ENCODE measurements around the gene OTOS.
A peak's percentile ranks its signal among the peaks of the same experiment; 100 is the strongest.

Gene OTOS

DNA sequence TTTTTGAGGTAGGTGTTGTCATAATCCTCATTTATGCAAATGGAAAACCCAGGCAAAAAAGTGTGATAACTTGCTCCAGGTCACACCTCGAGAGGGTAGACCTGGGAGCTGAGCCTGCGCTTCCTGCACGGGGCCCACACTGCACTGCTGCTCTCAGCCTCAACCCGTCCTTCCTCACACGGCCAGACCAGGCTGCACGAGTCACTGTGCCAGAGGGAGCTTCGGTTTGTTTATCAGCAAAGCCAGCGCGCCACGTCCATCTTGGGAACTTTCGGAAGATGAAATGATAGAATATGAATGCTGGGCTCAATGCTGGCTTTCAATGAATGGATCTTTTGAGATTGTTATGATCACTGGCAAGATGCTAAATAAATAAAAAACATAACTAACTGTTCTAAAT lies 18.8 kb downstream of the OTOS start:
- DNase-seq (ENCODE audit: low spot score): no peak

DNA sequence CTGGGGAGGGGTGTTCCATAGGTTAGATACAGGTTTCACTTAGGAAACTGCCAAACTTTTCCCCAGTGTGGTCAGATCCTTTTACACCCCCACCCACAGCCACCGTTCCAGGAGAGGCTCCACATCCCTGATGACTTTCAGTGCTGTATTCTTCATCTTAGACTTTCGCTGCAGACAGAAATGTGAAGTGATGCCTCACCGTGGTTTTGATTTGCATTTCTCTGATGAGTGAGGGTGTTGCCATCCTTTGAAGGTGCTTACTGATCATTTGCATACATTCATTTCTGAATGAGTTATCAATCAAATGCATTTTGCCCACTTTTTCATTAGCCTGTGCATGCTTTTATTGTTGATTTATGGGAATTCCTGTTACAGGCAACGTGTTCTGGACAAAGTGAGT lies 19.3 kb downstream of the OTOS start:
- no peak for DNase-seq (ENCODE audit: low spot score)

DNA sequence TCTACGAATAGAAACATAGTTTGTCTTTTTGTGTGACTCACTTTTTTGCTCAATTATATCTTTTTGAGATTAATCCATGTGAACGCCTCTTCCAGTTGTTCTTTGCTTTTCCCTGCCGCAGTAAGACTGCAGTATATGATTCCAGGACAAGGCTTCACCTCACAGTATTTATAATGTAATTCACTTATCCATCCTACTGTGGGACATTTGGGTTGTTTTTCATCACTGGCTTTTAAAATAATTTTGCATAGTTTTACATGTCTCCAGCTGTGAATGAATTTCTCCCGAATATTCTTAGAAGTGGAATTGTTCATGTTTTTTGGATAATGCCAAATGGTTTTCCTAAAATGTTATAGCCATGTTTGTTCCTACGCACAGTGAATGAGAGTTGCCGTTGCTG lies 26.2 kb downstream of the OTOS start:
- no peak for DNase-seq (ENCODE audit: low spot score)

DNA sequence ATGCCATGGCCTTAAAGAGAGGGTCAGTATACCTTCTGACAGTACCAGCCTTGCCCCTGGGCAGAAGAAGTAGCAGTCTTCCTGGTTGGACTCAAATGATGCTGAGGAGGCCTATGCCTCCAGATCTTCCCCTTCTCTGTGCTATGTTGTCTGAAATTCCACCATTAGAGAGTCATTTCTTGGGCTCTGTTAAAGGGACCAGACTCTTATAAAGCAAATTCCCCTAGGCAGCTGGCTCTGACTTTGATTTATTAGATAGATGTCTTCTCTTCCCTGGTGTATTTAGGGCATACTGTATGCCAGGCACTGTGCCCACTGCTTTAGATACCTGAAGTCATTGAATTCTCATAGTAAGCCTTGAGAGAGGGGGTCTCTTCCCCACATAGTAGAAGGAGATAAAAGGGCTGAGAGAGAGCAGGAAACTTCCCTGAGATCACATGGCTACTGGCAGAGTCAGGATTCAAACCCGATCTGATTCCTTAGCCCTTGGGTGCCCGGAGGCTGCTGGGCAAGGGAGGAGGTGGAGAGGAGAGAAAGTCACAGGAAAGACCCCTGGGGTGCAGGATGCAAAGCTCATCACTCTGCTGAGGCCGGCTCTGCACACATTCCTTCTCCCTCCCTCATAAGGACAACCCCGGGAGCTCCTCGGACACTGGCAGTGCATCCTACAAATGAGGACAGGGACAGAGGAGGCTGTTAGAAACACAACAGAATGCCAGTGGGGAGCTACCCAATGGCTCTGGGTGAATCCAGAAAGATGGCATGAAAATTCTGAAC lies 27.4 kb downstream of the OTOS start:
- DNase-seq (ENCODE audit: low spot score): no peak

DNA sequence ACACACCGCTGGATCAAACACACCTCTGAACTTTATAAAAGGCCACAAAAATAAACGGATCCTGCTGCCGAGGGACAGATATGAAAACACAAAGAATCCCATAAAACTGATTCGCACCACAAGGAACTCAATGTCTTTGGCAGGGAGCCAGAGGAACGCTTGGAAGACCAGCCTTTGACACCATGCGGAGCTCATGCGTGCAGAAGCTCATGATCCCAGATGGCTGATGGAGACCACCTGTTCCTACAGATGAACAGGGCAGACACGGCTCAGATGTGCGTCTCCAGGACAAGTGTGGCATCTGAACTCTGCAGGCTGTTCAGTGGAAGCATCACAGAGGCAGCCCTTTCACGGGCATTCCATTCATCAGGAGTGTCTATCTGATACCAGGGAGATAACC lies 29.2 kb downstream of the OTOS start:
- DNase-seq (ENCODE audit: low spot score): peak; percentile 28

DNA sequence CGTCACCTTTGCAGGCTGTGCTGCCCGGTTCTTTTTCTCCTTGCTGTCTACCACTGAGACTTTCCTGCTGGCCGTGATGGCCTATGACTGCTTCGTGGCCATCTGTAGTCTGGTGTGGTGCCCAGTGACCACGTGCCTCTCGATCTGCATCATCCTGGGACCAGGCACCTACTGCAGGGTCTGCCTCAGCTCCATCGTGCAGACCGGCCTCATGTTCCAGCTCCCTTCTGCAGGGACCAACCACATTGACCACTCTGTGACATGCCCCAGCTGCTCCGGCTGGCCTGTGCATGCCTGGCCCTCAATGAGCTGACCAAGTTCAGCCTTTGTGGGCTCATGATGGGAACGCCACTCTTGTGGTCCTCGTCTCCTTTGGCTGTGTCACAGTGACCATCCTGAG lies 31.1 kb downstream of the OTOS start:
- no peak for DNase-seq (ENCODE audit: low spot score)

DNA sequence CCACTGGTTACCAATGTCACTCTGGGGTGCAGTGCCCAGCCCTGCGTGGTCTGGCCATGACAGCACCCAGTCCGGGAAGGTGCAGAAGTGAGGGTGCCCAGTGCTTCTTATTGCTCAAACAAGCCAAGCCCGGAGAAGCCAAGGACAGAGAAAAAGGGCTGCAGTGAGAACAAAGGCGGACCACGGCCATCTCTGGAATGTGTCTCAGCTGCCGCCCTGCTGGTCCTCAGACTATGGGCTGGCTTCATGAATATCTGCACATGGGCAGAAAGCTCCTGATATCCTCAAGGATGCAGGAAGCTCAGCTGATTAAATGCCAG lies 33.0 kb downstream of the OTOS start:
- no peak for DNase-seq (ENCODE audit: low spot score)

DNA sequence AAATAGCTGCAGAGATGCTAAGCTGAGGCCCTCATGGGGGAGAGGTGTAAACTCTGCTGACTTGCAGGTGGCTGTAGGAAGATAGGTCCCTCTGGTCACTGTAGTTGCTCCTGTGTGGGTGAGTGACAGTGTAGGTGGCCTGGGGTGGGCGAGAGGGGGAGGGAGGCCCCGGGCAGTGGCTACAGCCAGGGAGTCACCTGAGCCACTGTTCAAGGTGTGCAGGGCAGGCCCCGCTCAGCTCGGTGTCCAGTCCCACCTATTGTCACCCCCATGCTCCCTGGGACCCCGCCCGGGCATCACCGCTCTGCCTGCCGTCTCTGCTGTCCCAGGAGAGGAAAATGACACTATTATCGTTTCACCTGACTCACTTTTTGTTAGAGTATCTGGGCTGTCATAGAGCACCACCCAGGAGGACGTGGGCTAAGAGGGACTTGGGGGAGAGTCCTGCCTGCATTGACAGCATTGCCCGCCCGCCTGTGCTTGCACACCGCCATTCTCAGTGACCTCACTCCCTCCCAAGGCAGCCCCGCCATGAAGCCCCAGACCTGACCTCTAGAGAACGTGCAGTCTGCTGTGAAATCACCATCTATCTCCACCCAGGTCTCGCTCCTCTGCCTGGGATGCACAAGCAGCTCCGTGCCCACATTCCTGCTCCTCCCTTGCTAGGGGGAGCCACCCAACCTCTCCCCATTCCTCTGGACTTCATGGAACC lies 33.5 kb downstream of the OTOS start:
- DNase-seq (ENCODE audit: low spot score): no peak

DNA sequence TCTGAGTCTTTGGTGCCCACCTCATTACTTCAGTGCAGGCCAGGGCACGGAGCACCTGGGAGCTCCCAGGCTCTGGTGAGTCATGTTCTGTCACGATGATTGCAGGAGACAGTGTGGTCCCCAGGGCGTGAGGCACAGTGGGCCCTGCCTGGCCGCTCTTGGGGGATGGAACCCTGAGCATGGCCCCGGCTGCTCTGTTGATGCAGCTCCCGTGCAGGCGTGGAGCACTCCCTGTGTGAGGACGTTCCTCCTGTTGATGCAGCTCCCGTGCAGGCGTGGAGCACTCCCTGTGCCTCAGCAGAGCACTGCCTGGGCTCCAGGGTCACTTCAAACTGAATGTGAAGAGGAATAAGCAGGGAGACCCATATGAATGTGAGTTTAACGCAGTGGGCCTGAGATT lies 34.5 kb downstream of the OTOS start:
- DNase-seq (ENCODE audit: low spot score): no peak

DNA sequence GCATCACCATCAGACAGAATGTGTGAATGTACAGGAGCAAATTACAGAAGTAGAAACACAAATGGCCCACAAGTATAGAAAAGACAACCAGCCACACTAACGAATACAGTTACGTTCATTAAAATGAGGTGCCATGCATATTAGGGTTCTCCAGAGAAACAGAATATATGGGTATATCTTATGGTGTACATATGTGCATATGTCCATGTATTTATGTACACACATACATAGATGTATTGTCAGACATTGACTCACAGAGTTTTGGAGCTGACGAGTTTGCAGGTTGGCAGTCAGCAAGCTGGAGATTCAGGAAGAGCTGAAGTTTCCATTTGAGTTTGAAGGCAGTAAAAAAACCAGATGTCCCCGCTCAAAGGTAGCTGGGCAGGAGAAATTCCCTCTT lies 37.3 kb downstream of the OTOS start:
- no peak for DNase-seq (ENCODE audit: low spot score)

DNA sequence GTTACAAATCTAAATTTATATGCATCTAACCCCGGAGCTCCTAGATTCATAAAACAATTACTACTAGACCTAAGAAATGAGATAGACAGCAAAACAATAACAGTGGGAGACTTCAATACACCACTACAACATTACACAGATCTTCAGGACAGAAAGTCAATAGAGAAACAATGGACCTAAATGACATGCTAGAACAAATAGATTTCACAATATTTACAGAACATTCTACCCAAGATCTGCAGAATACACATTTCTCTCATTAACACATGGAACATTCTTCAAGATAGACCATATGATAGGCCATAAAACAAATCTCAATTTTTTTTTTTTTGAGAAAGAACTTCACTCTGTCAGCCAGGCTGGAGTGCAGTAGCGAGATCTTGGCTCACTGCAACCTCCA lies 42.1 kb downstream of the OTOS start:
- no peak for DNase-seq (ENCODE audit: low spot score)

DNA sequence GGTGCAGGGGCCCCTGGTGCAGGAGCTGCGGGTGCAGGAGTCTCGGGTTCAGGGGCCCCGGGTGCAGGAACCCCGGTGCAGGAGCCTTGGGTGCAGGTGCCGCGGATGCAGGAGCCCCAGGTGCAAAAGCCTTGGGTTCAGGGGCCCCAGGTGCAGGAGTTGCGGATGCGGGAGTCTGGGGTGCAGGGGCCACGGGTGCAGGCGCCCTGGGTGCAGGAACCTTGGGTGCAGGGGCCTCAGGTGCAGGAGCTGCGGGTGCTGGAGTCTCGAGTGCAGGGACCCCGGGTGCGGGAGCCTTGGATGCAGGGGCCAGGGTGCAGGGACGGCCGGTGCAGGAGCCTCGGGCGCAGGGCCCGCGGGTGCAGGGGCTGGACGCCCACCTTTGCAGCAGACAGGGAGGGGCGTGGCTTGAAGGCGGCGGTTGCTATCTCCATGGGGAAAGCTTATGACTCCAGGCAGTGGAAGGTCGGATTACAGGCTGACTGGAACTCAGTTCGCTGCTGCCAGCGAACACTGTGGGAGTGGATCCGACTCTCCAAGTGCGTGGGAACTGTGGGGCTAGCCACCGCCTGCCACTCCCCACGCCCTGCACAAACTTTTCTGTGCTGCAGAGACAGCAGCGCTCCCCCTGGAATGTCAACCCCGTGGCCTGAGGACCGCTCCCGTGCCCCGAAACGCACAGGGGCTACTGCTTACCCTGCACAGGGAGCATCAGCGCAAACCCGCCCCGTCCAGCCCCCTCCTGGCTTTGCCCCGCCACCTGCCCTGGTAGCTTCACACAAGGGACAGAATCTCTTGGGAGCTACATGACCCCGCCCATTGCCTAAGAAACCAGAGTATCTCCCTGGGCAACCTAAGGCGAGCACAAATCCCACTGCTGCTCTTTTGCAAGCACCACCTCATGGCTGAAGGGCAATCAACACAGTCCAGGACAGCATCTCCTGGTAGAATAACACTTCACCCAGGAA lies 44.6 kb downstream of the OTOS start:
- DNase-seq (ENCODE audit: low spot score): no peak

DNA sequence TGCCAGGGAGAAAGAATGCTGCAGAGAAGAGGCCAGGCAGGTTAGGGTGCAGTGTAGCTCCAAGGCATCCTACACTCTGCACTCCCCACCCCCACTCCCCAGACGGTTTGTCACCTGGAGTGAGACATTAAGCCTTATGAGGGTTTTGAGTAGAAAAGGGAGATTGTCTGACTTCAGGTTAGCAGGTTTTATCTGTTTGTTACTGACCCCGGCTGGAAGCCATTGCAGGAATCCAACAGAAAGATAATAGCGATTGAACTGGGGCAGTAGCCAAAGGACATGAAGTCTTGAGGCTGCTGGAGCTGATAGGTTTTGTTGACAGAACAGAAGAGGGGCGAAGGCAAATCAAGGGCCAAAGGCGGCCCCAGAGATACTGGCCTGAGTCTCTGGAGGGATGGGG lies 51.2 kb downstream of the OTOS start:
- no peak for DNase-seq (ENCODE audit: low spot score)
